Putamen (tissue), 1 donor: ENCODE results near the gene FADS2.
A peak's percentile ranks its signal among the peaks of the same experiment; 100 is the strongest.

ENCODE experiments used
- DNase-seq: peaks from one replicate; pipeline ENCODE4 v3.0.0-alpha.2; 2016; ENCODE audit warnings: low spot score

FADS2 gene

DNA sequence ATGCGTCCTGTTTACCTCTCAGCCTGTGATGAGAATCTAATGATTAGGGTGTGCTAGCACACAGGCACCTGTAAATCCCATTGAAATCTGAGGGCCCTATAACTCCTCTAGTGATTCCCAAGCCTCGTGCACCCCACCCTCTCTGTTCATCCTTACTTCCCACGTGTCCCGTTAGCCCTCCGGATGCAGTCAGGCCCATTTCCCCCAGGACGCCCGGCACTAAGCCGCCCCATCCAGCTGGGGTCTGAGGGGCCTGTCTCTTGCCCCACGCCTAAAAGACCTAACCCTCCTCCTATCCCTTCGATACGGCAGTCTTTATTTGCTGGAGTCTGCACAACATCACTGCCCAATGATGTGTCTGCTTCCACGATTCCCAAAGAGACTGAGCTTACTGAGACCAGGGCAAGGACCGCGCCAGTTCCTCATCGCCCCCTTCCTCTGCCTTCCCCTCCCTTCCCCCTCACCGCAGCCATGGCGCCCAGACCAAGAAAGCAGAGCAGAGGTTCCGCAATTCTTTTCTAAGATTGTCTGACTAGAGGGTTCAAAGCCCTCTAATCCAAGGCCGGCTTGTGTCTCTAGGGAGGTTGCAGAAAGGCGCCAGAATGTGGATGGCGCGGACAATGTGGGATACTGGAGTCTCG is 1.1 kb upstream of the FADS2 start:
- DNase-seq = no peak

DNA sequence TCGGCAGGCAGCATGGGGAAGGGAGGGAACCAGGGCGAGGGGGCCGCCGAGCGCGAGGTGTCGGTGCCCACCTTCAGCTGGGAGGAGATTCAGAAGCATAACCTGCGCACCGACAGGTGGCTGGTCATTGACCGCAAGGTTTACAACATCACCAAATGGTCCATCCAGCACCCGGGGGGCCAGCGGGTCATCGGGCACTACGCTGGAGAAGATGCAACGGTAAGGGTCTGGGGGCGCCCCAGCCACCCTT is 204 bp downstream of the FADS2 start:
- DNase-seq = no peak

DNA sequence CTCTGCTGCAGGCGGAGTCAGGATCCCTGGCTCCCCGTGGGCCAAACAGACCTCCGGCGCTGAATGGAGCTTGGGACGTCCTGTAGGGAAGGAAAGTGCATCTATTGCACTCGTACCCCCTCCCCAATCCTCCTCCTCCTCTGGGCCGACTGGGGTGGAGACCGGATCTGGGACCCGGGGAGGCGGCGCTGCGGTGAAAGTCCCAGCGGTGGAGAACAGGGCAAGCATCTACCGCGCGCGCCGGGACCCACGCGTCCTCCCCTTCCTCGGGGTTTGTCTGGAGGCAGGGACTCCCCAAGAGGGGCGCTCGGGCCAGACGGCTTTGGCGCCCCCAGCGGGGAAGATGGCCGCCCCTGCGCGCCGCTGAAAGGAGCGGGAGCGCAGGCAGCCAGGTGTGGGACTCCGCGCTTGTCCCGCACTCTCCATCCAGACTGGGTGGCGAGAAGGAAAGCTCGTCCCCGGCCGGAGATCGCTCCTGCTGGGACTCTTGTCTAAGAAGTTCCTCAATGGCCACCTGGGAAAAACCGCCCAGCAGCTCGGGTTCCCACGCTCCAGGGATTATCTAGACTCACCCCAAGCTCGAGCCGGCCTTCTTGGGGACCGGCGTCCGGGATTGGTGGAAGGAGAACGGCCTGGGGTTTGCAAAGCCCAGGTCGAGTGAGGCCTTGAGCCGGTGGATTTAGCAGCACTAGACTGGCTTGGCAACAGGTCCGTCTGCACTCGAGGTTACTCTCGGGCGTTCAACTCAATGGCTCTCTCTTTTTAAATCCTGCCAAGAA is 718 bp downstream of the FADS2 start:
- DNase-seq = no peak

DNA sequence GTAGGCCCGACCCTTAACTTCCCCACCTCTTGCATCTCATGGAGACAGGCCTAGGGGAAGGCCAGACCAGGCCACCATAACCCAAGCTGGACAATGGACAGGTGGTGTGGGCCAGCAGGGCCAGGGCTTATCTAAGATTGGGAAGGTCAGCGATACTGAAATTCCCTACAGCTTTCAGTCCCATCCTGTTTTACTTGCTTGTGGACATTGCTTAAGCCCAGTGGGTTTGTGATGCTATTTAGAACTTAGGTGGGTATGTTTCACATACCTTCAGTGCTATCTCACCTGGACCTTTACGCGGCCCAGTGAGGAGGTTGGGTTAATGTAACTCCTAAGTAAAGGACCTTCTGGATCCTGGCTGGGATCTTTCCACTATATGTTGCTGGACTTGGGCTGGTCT is 1.7 kb downstream of the FADS2 start:
- no peak for DNase-seq

- no peak for DNase-seq
Measured at GRCh38 chr11:61830237-61831105, 2.4 kb downstream of the FADS2 start.

- no peak for DNase-seq
Measured at GRCh38 chr11:61832207-61832606, 4.1 kb downstream of the FADS2 start.

GRCh38 chr11:61832754-61833153 is 4.7 kb downstream of the FADS2 start:
- no peak for DNase-seq

DNA sequence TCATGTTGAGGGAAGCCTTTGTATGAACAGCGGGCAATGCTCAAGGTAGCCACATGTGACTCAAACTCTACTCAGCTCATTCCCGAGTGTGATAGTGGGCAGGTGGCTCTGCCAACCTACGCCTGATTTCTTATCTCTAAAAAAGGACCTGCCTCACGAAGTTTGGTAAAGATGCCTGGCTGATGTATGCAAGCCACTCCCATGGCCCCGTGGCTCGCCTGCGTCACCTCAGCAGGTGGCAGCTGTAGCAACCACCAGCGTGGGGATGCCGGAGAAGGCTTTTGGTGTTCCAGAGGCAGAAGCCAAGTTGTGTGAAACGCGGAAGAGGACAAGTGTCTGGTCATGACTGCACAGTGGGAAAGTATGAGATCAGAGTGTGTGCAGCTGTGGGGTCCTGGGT is 5.4 kb downstream of the FADS2 start:
- DNase-seq = no peak

DNA sequence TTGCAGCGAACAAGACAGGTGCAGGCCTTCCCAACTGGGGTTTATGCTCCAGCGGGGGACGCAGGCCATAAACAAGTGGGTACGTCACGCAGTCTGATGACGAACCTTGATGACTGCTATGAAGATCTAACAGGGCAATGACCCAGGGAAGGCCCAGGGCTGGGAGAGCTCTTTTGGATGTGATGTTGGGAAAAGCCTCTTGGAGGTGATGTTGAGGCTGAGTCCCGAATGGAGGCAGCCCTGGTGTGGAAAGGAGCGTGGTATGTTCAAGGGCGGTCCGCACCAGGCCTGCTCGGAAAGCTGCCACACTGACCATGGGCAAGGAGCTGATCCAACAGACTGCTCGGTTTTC is 5.8 kb downstream of the FADS2 start:
- DNase-seq = no peak

DNA sequence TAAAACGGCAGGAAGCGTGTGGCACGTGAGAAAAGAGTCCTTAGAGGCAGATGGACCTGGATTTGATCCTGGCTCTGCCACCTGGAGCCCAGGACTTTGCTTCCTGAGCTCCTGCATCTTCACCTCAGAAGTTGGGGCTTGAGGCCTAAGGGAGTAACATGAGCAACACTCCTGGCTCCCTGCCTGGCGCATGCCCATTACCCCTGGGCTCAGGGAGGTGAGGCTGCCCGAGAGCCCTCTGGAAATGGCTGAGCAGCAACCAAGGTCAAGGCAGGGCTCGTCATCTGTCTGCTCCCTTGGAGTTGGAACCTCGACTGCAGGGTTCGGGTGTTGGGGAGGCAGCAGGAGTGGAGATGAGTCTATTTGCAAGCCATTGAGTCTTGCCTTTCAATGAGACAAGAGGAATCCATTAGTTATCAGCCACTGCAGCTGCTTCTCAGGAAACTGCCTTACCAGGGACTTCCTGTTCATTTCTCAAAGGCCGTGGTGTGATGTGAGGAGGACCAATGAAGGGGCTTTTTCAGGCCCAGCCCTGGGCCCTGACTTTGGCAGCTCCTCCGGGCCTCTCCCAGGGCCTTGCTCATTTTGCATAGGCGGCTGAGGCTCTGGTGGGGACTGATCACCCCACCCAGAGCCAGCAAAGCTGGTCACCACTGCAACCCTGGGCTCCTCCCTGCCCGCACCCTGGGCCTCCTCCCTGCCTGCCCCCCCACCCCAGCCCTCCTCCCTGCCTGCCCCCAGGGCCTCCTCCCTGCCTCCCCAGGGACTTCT is 6.4 kb downstream of the FADS2 start:
- no peak for DNase-seq

DNA sequence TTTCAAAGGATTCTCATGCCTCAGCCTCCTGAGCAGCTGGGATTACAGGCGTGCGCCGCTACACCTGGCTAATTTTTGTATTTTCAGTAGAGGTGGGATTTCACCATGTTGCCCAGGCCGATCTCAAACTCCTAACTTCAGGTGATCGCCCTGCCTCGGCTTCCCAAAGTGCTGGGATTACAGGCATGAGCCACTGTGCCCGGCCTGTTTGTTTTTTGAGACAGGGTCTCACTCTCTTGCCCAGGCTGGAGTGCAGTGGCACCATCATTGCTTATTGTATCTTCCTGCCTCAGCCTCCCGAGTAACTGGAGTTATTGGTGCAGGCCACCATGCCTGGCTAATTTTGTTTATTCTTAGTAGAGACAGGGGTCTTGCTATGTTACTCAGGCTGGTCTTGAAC is 8.1 kb downstream of the FADS2 start:
- DNase-seq = no peak

DNA sequence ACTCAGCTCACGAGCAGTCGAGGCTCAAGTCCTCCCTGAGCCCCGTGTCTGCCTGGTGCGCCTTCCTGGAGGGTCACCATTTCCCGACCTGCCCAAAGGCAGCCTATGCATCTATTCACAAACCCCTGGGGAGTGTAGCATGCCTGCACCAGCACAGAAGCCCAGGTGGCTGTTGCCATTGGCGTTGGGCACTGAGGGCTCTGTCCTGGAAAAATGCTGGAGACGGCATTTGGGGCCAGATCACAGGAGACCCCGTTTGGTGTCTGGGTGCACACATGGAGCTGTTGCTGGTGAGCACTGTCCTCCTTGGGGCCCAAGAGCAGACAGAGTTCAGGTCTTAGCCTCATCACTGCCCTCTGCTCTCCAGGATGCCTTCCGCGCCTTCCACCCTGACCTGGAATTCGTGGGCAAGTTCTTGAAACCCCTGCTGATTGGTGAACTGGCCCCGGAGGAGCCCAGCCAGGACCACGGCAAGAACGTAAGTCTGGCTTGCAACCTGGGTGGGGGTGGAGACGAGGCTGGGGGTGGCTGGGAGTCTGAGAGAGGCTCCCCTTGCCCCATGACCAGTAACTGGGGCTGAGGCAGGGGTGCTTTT is 9.4 kb downstream of the FADS2 start:
- DNase-seq = no peak

GRCh38 chr11:61838501-61838900 is 10.4 kb downstream of the FADS2 start:
- DNase-seq = no peak

- no peak for DNase-seq
Measured at GRCh38 chr11:61838921-61839320, 10.8 kb downstream of the FADS2 start.

- no peak for DNase-seq
Measured at GRCh38 chr11:61839742-61840141, 11.6 kb downstream of the FADS2 start.

GRCh38 chr11:61840371-61840770 is 12.3 kb downstream of the FADS2 start:
- DNase-seq = no peak

- DNase-seq = peak; percentile 50
Measured at GRCh38 chr11:61841636-61842527, 13.8 kb downstream of the FADS2 start.

- no peak for DNase-seq
Measured at GRCh38 chr11:61842528-61842820, 14.4 kb downstream of the FADS2 start.

DNA sequence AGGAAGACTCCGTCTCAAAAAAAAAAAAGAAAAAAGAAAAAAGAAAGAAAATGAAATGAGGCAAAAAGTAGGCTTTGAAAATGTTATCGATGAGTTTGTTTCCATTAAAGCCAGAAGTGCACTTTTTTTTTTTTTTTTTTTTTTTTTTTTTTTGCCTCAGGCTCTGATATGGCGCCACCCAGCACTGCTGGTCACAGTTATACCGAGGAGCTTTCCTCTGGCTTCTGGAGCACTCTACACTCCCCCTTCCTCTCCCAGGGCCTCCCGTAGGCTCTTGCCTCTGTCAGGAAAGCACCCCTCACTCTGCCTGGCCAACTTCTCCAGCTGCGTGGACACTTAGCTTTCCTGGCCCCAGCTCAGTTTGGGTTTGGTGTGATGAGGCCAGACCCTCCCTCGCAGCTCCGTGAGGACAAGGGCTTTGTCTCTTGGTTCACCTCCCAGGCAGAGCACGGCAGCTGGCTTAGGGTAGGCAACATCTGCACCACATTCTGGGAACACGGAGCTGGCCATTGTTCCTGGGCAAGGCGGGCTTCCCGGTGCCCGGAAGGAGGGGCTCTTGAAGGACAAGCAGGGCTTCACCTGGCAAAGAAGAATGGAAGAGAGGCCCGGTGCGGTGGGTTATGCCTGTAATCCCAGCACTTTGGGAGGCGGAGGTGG is 16.9 kb downstream of the FADS2 start:
- no peak for DNase-seq

- DNase-seq = no peak
Measured at GRCh38 chr11:61846362-61847020, 18.4 kb downstream of the FADS2 start.
